ENCODE measurements around the gene KCNQ1.

KCNQ1 gene

GRCh38 chr11:2462543-2462985 lies 17.8 kb downstream of the KCNQ1 start:
- FAIRE-seq = no peak
- DNase-seq (ENCODE audit: insufficient read length, low spot score) = no peak
- no peak for TF ChIP-seq CTCF (IDR thresholded peaks at IDR 0.05; ENCODE audit: insufficient read depth, missing control alignments)

GRCh38 chr11:2462986-2463765 lies 18.4 kb downstream of the KCNQ1 start:
- no peak for FAIRE-seq
- DNase-seq (ENCODE audit: insufficient read length, low spot score) = no peak
- no peak for TF ChIP-seq CTCF (IDR thresholded peaks at IDR 0.05; ENCODE audit: insufficient read depth, missing control alignments)

- DNase-seq (ENCODE audit: insufficient read length, low spot score) (no peak), FAIRE-seq (no peak)
- TF ChIP-seq CTCF (IDR thresholded peaks at IDR 0.05; ENCODE audit: insufficient read depth, missing control alignments) = no peak
These were observed 19.0 kb downstream of the KCNQ1 start for GRCh38 chr11:2463766-2464277.

GRCh38 chr11:2464451-2465165 lies 19.8 kb downstream of the KCNQ1 start:
- FAIRE-seq (no peak), DNase-seq (ENCODE audit: insufficient read length, low spot score) (no peak)
- no peak for TF ChIP-seq CTCF (IDR thresholded peaks at IDR 0.05; ENCODE audit: insufficient read depth, missing control alignments)

- no peak for TF ChIP-seq CTCF (IDR thresholded peaks at IDR 0.05; ENCODE audit: insufficient read depth, missing control alignments)
- DNase-seq (ENCODE audit: insufficient read length, low spot score) = no peak
- FAIRE-seq = no peak
These were observed 20.6 kb downstream of the KCNQ1 start for GRCh38 chr11:2465202-2466068.

- TF ChIP-seq CTCF (IDR thresholded peaks at IDR 0.05; ENCODE audit: insufficient read depth, missing control alignments) = no peak
- DNase-seq (ENCODE audit: insufficient read length, low spot score) (no peak), FAIRE-seq (no peak)
These were observed 21.4 kb downstream of the KCNQ1 start for GRCh38 chr11:2466069-2466801.
